Activated CD8-positive, alpha-beta memory T cell treated with anti-CD3 and anti-CD28 coated beads for 48 hours (primary cell): ENCODE data around the gene SYCP3.

Experiments
- DNase-seq, 3 experiments: peaks; one replicate each; pipeline ENCODE4 v3.0.0-alpha.2; 2020; ENCODE audit warnings: low read depth in 2 of 3, low spot score in 2 of 3

Gene SYCP3

GRCh38 chr12:101680647-101681046 is 58.6 kb downstream of the SYCP3 start:
- no peak for DNase-seq

GRCh38 chr12:101680240-101680639 is 59.0 kb downstream of the SYCP3 start:
- no peak for DNase-seq
